ENCODE measurements around the gene SCYGR6. TPM values are rescaled to one million over a fixed set of nuclear protein-coding genes. Genes with fewer than 3 reads are reported as not detected.

SCYGR6 gene
- total RNA-seq, 2 donors from 2014 or later: not detected

DNA sequence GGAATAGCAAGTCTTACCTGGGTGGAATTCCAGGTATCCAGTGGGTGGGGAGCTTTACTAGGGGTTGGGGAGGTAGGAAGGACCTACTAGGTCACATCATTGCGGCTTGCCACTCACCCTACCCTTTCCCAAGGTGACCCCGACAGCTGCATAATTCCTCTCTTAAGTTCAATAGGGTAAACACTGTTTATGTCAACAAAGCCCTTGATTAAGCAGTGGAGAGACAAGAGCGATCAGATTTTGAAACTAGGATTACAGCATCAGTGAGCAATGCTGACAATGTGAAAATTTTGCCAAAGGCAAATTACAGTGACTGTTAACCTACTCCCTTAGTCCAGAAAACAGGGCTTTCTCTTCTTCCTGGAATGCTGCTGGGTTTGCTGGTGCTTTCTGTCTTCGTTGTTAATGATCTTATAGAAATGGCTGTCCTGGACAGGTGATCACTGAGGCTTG lies 21.3 kb downstream of the SCYGR6 start:
- H3K27ac ChIP-seq: peak overlapping the region; percentile 25 to 73 (median 50)
- peak; percentile 88 for ATAC-seq

DNA sequence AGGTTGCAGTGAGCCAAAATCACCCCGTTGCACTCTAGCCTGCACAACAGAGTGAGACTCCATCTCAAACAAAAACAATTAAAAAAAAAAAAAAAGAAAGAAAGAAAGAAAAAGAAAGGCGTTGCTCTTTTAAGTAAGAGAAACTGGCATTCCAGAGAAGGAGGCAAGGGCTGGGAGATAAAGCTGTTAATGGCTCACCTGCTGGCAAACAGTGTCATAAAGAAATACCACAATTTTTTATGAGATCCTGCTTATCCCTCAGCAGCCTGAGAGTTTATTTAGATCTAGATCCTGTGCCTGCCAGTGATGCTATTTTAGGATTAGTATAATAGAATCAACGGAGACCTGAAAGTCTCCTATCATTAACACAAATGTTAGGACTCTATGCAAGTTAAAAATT lies 23.0 kb downstream of the SCYGR6 start:
- 37 to 43% methylated on average over 3 of the region's 3 CpGs for WGBS, 2 donors
- no peak for ATAC-seq

More for the DNA sequence above, 21.3 kb downstream of the SCYGR6 start:
- Histone ChIP-seq H3K9me3 (no peaks in the 10 kb centered on the region), H3K4me1 (peaks cover 5% of the 10 kb centered on the region), H3K27me3 (no peaks in the 10 kb centered on the region), H3K36me3 (replicated peaks in 1 of 2; ENCODE audit: insufficient read depth in 1 of 2, low read depth in 2 of 2) (no peaks in the 10 kb centered on the region), H3K4me3 (no peak overlapping the region)
- intact Hi-C loops (cut with DNase I): no loop called here
- WGBS, 2 donors: 11 to 17% methylated on average over 4 of the region's 4 CpGs
- TF ChIP-seq POLR2A (IDR thresholded peaks at IDR 0.05) (no peak), CTCF (IDR thresholded peaks at IDR 0.05) (no peak)
- DNase-seq: peak in 2 of 4 donors; percentile 14 to 40

DNA sequence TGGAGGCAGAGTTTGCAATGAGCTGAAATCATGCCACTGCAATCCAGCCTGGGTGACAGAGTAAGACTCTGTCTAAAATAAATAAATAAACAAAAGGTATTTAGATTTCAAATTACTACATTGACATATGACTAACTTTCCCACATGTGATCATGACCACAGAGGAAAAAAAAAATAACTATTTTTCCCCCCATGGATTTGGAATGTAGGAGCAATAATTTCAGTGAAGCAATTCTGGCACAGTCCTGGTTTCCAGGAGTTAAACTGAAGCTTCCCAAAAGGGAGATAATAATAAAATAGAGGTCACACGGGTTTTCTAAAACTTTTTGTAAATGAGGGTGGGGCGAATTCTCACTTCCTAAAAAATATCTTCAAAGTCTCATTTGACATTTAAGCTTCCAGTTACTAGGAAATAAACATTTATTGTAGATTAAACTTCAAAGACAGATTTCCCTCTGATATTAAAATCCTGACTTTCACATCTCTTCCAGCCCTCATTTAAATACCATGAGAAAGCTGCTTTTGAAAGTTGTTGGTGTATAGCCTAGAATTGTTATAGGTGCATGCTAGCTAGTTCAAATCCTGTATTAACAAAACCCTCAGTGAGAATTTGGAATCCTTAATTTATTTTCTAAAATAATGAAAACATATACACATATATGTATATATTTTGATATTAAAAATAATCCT lies 27.4 kb downstream of the SCYGR6 start:
- H3K9me3 ChIP-seq: no peaks in the 10 kb centered on the region
- no peaks in the 10 kb centered on the region for H3K27me3 ChIP-seq
- no peaks in the 10 kb centered on the region for H3K36me3 ChIP-seq (replicated peaks in 1 of 2; ENCODE audit: insufficient read depth in 1 of 2, low read depth in 2 of 2)
- no peak for TF ChIP-seq CTCF (IDR thresholded peaks at IDR 0.05)
- TF ChIP-seq POLR2A (IDR thresholded peaks at IDR 0.05): no peak
- no peak overlapping the region for H3K4me3 ChIP-seq
- H3K4me1 ChIP-seq: no peaks in the 10 kb centered on the region
- no peak overlapping the region for H3K27ac ChIP-seq
- ATAC-seq: no peak
- 22 to 28% methylated on average over 2 of the region's 2 CpGs for WGBS, 2 donors
- intact Hi-C loops (cut with DNase I): no loop called here
- DNase-seq: no peak

More for the DNA sequence above, 23.0 kb downstream of the SCYGR6 start:
- no peak for DNase-seq
- no peaks in the 10 kb centered on the region for H3K27me3 ChIP-seq
- intact Hi-C loops (cut with DNase I): no loop called here
- H3K4me3 ChIP-seq: no peak overlapping the region
- H3K27ac ChIP-seq: no peak overlapping the region
- H3K9me3 ChIP-seq: no peaks in the 10 kb centered on the region
- H3K4me1 ChIP-seq: peaks cover 5% of the 10 kb centered on the region
- no peaks in the 10 kb centered on the region for H3K36me3 ChIP-seq (replicated peaks in 1 of 2; ENCODE audit: insufficient read depth in 1 of 2, low read depth in 2 of 2)
- TF ChIP-seq POLR2A (IDR thresholded peaks at IDR 0.05) (no peak), CTCF (IDR thresholded peaks at IDR 0.05) (no peak)

- TF ChIP-seq CTCF (IDR thresholded peaks at IDR 0.05) (no peak), POLR2A (IDR thresholded peaks at IDR 0.05) (no peak)
- H3K36me3 ChIP-seq (replicated peaks in 1 of 2; ENCODE audit: insufficient read depth in 1 of 2, low read depth in 2 of 2): no peaks in the 10 kb centered on the region
- H3K27me3 ChIP-seq: no peaks in the 10 kb centered on the region
- WGBS, 2 donors: 88 to 92% methylated on average over 3 of the region's 3 CpGs
- ATAC-seq: no peak
- no peak overlapping the region for H3K27ac ChIP-seq
- no peaks in the 10 kb centered on the region for H3K9me3 ChIP-seq
- intact Hi-C loops (cut with DNase I): no loop called here
- no peak overlapping the region for H3K4me3 ChIP-seq
- no peaks in the 10 kb centered on the region for H3K4me1 ChIP-seq
- DNase-seq: no peak
Measured at GRCh38 chr2:227687189-227687588, 37.4 kb downstream of the SCYGR6 start.

DNA sequence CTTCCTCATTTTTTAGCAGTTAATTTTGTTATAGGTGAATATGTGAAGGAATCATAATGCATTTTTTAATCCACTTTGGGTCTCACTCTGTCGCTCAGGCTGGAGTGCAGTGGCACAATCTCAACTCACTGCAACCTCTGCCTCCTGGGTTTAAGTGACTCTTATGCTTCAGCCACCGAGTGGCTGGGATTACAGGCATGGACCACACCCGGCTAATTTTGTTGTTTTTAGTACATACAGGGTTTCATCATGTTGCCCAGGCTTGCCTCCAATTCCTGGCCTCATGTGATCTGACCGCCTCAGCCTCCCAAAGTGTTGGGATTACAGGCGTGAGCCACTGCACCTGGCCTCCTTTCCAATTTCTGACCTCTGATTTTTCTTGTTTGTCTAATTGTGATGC lies 40.3 kb downstream of the SCYGR6 start:
- intact Hi-C loops (cut with DNase I): no loop called here
- no peak for DNase-seq
- TF ChIP-seq CTCF (IDR thresholded peaks at IDR 0.05): no peak
- Histone ChIP-seq H3K27me3 (no peaks in the 10 kb centered on the region), H3K4me3 (no peak overlapping the region), H3K36me3 (replicated peaks in 1 of 2; ENCODE audit: insufficient read depth in 1 of 2, low read depth in 2 of 2) (no peaks in the 10 kb centered on the region), H3K27ac (no peak overlapping the region), H3K4me1 (no peaks in the 10 kb centered on the region), H3K9me3 (no peaks in the 10 kb centered on the region)
- no peak for ATAC-seq
- WGBS, 2 donors: 65 to 77% methylated on average over 5 of the region's 5 CpGs
